Measurements from ENCODE around the gene FMOD.
"Not testable (repeated sequence)": the region's sequence is repeated elsewhere in the genome, so short reads cannot be mapped to it uniquely, and the experiment has no call there.

GRCh38 chr1:203314025-203314759 is 36.7 kb downstream of the FMOD start:
- not testable (repeated sequence) for TF ChIP-seq CTCF (conservative IDR thresholded peaks at IDR 0.05; ENCODE audit: low read length); EZH2phosphoT487 (IDR thresholded peaks at IDR 0.05; ENCODE audit: borderline replicate concordance)

Measured in Loucy (cell line).